G401 (cell line): ENCODE data around the gene DVL2. TPM values are rescaled to one million over a fixed set of nuclear protein-coding genes. Genes with fewer than 3 reads are reported as not detected.
"Not testable (repeated sequence)": the region's sequence is repeated elsewhere in the genome, so short reads cannot be mapped to it uniquely, and the experiment has no call there.

Experiments used
- DNase-seq: peaks from one replicate; pipeline ENCODE4 v3.0.0-alpha.2; 2015; ENCODE audit warnings: low spot score
- in situ Hi-C: cut with HindIII; loops from 2 replicates; pipeline ENCODE4 v1.10.0; 2016; ENCODE audit warnings: low sequenced_read_pairs, mixed read lengths
- total RNA-seq: library from RNA; depleted of rRNA; stranded (reverse); fragments of >200 nt; shearing (Covaris generic); gene quantifications from 2 replicates; pipeline ENCODE4 v1.2.3, GENCODE V29; 2014

The DVL2 gene
- total RNA-seq, 1 experiment from 2014 or later: 89.9 TPM

- DNase-seq: no peak
- in situ Hi-C loops: no loop called here
Observed at GRCh38 chr17:7258731-7259554, 24.6 kb upstream of the DVL2 start.

DNA sequence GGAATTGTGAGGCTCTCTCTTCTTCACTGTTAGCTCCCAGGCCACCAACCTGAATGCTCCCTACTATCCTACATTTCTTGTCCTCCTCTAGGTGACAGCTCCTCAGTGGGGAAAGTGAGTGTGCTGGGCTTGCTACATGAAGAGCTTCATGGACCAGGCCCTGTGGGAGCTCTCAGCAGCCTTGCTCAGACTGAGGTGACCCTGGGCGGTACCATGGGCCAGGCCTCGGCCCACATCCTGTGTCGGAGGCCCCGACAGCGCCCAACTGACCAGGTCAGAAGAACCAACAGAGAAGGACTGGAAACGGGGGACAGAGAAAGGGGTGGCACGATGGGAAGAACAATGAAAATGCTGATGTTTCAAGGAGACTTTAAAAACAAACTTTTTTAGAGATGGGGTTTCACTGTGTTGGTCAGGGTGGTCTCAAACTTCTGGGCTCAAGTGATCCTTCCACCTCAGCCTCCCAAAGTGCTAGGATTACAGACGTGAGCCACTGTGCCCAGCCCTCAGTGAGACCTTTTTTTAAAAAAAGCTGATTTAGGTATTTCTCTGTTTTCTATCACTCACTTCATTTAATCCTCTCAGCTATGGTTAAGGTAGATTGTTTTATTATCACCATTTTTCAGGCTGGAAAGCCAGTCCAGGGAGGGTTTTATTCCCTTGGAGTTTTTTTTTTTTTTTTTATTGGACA lies 22.6 kb upstream of the DVL2 start:
- no peak for DNase-seq
- in situ Hi-C loops: no loop called here

- in situ Hi-C loops: no loop called here
- no peak for DNase-seq
Observed at GRCh38 chr17:7254511-7254910, 20.2 kb upstream of the DVL2 start.

DNA sequence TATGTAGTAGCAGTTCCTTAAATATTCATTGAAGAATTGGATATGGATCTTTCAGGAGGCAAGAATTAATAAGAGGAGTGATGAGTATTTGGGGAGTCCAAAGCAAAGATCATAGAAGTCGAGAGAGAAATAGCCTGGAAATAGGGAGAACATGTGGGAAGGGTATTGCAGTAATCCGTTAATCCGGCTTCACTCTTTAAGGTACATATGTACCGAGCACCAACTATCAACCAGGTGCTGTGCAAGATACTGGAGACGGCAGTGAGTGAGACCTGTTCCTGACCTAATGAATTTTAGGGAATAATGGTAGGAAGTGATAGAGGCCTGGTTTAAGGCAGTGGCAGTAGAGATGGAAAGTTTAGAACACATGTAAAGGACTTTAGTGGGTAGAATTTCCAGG lies 18.8 kb upstream of the DVL2 start:
- in situ Hi-C loops: no loop called here
- DNase-seq: no peak

DNA sequence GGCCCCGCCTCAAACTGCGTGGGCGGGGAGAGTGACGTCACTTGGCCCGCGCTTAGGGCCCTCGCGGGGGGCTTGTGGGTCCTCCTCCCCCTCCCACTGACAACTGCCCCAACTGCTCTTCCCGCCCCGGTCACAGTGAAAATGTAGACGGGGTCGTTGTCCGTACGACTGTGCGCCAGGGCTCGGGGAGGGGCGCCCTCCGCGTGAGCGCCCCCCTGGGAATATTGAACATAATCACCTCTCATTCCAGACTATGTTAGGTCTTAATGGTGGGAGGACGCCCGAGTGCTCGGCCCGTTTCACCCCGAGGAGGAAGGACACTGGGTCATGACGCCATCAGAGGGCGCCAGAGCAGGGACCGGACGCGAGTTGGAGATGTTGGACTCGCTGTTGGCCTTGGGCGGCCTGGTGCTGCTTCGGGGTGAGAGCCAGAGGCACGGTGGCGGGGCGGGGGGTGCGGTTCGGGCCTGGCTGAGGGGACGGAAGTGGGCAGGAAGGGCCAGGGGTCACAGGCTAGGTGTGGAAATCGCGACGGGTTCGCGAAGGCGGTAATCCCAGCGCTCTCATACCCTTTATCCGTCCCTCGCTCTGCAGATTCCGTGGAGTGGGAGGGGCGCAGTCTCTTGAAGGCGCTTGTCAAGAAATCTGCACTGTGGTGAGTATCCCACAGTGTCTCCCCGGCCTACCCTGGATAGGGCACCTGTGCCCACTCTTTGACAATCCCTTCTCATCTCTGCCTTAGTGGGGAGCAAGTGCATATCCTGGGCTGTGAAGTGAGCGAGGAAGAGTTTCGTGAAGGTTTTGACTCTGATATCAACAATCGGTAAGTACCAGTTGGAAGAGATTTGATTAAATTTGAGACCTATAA lies 18.1 kb upstream of the DVL2 start, which contains the start of gene ELP5:
TSS of gene ELP5 (plus strand) at position 40 of the 868 bp plus-strand sequence. CDS start at position 376, 336 bp downstream.
- peak; percentile 93 for DNase-seq
- in situ Hi-C loops: no loop called here

DNA sequence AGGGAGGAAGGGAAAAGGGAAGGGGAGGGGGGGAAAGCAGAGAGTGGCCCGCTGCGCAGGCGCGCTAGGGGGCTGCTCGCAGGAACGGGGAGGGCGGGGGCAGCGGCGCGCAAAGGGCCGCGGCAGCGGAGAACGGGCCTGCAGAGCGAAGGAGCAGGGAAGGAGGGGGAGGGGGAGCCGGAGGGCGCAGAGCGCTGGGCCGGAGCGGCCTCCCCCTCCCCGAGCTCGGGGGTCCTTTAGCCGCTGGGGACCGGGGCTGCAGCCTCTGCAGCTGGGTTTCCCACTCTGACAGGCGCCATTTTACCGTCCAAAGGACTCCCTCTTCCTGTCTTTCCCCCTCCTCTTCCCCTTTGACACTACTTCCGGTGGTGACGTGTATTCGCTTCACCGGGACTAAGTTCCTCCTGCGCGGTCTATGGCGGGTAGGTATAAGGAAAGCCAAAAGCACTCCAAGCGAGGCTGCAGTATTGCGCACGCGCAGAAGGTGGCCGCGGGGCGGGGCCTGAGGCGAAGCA lies 17.4 kb upstream of the DVL2 start, which contains the start of gene CTDNEP1:
TSS of gene CTDNEP1 (minus strand) at position 74 of the 515 bp plus-strand sequence. CDS start 438 bp downstream, outside the sequence.
- in situ Hi-C loops: no loop called here
- peak; percentile 100 for DNase-seq

- DNase-seq: no peak
- in situ Hi-C loops: no loop called here
Observed at GRCh38 chr17:7250695-7251627, 16.6 kb upstream of the DVL2 start.

DNA sequence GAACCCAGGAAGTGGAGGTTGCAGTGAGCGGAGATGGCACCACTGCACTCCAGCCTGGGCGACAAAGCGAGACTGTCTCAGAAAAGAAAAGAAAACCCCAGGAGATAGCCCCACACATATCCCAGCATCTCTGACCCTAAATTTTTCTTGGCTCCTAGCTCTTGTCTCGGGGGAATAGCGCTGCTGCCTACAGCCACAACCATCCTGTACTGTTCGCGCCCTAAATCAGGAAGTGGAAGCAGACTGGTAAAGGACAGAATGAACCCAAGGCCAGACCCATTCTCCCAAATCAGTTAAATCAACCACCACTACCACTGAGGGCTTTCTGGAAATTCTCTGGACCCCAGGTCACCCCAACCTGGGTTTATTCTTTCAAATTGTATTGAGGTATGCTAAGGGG lies 15.5 kb upstream of the DVL2 start:
- no peak for DNase-seq
- in situ Hi-C loops: no loop called here

GRCh38 chr17:7249214-7249613 lies 14.9 kb upstream of the DVL2 start:
- DNase-seq: no peak
- in situ Hi-C loops: no loop called here

GRCh38 chr17:7248796-7249195 lies 14.5 kb upstream of the DVL2 start:
- DNase-seq: no peak
- in situ Hi-C loops: no loop called here

GRCh38 chr17:7246779-7247178 lies 12.5 kb upstream of the DVL2 start:
- no peak for DNase-seq
- in situ Hi-C loops: no loop called here

DNA sequence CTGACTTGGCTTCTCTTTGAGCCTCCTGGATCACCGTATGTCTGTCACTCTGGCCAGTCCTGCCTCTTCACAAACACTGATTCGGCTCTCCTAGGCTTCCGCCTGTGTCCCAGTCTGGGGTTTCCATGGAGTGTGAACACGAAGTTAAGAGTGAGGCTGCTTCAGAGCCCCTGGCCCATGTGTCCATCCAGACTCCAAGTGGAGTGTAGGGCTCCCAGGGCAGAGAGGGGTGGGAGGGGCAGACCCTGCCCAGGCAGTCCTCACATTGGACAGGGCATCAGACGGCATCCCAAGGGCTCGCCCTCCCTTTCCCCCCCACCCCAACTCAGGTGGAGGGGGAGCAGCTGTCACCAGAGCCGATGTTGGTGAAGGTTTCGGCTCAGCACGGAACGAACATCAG lies 9.5 kb upstream of the DVL2 start:
- DNase-seq, in situ Hi-C loops: not testable (repeated sequence)

GRCh38 chr17:7243453-7243729 lies 9.1 kb upstream of the DVL2 start:
- no peak for DNase-seq
- in situ Hi-C loops: no loop called here

DNA sequence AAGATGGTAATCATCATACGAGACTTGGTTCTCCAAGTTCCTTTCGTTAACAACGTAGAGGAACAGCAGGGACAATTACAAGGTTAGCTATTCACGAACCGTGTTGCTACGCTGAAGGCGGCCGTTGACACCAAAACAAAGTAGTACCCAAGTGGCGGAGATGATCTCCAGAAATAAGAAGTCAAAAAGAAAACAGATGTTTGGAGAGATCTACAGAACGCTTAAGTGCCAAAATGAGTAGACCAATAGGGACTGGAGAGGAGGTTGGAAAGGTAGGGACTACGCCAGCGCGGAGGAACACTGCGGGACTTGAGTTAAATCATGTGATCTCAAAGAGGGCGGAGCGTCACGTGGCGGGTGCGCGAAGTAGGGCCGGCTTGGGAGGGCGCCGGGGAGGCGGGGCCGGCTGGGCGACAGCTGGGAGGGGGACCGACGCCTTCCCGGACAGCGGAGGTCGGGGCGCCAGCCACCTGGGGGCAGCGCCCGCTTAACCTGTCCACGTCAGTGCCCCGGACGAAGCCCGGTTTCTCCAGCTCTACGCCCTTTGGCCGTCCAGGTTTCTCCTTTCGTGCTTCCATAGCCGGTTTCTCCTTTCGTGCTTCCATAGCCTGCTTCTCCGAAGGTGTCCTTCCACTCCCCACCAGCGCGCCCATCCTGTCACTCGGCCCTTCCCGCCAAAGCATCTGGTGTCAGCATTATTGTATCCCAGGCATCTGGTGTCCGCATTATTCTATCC lies 8.6 kb upstream of the DVL2 start:
- in situ Hi-C loops: no loop called here
- peak; percentile 93 for DNase-seq

DNA sequence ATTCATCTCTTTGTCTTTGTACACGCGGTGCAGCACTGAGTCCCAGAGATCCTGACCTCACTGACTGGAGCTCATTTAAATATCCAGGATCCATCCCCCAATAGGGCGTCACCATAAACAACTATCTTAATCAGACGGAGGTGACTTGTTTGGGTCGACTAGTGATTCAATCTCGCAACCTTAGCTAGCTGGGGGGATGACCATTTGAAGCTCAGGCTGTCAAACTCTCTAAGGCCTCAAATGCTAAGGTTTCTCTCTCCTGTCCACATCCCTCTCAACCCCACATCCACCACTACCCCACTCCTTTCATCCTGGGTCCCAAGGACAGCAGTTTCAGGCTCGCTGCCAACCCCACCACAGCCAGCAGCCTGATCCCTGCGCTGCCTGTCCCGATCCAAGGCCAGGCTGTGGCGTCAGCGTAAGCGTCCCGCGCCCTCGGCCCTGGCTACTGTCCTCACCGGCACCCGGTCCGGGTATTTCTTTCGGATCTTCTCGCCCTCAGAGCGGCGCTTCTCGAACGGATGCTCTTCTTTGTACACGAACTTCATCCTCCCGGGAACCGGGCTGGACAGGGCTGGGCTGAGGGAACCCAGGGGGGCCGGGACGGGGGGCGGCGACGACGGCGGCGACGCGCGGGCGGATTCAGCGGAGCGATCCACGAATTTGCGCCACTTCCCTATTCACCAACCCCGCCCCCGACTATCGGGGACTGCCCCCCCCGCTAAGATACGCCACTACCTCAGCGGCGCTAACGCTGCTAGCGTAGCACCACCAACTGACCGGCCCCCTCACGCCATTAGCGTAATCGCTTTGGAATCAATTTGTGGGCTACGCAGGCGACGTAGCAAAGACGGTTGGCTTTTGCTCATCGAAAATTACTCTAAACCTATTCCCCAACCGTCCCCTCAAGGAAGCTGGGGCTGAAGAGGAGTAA lies 7.7 kb upstream of the DVL2 start, which contains the start of gene GABARAP:
TSS of gene GABARAP (minus strand) at position 667 of the 934 bp plus-strand sequence. CDS start at position 548, 119 bp downstream.
- in situ Hi-C loops: no loop called here
- DNase-seq: peak; percentile 97

- in situ Hi-C loops: no loop called here
- no peak for DNase-seq
Observed at GRCh38 chr17:7241090-7241733, 6.9 kb upstream of the DVL2 start.
